B cell (primary cell): ENCODE measurements around the gene KCNG4.

Experiments
- CTCF ChIP-seq: fragments of 200-600 bp; IDR thresholded peaks from one replicate; pipeline ENCODE4 v1.8.0; 2022; ENCODE audit warnings: antibody characterized with exemption, mild to moderate bottlenecking
- EZH2 ChIP-seq: IDR thresholded peaks from 2 replicates; pipeline ENCODE4 v1.6.1; 2012; ENCODE audit warnings: borderline replicate concordance, low read depth, mild to moderate bottlenecking, moderate library complexity, low read length; ENCODE audit not compliant: insufficient read depth, poor library complexity, severe bottlenecking

- TF ChIP-seq CTCF (no peak), EZH2 (no peak)
Observed at GRCh38 chr16:84179612-84180320, 60.0 kb downstream of the KCNG4 start.
